Spleen (tissue), 11 donors: ENCODE data around the gene SPI1. TPM values are rescaled to one million over a fixed set of nuclear protein-coding genes. Genes with fewer than 3 reads are reported as not detected.

ENCODE experiments used
- DNase-seq: peaks from one replicate; pipeline ENCODE4 v3.0.0-alpha.2; 2020
- H3K27ac ChIP-seq, 8 donors: fragments of 200-600 bp; sonication (generic) in 7 of 8; 1 replicate in 4 of 8; 2 replicates in 4 of 8; pipeline versions ENCODE4 v1.5.0 to v1.8.0; 2016 to 2021; ENCODE audit warnings: inconsistent platforms in 4 of 8, mild to moderate bottlenecking in 4 of 8, moderate library complexity in 1 of 8
- H3K27me3 ChIP-seq, 7 donors: fragments of 200-600 bp; sonication (generic) in 6 of 7; replicated peaks in 1 of 7; 1 replicate in 4 of 7; 2 replicates in 3 of 7; pipeline versions ENCODE4 v1.5.0 to v1.8.0; 2016 to 2021; ENCODE audit warnings: inconsistent platforms in 3 of 7, mild to moderate bottlenecking in 1 of 7
- H3K36me3 ChIP-seq, 6 donors: fragments of 200-600 bp; sonication (generic) in 5 of 6; 1 replicate in 4 of 6; 2 replicates in 2 of 6; pipeline versions ENCODE4 v1.5.0 to v1.8.0; 2016 to 2021; ENCODE audit warnings: inconsistent platforms in 2 of 6
- H3K4me1 ChIP-seq, 6 donors: fragments of 200-600 bp; sonication (generic) in 5 of 6; 1 replicate in 3 of 6; 2 replicates in 3 of 6; pipeline versions ENCODE4 v1.5.0 to v1.8.0; 2016 to 2021; ENCODE audit warnings: inconsistent platforms in 3 of 6
- H3K4me3 ChIP-seq, 8 donors: fragments of 200-600 bp; sonication (generic) in 7 of 8; 1 replicate in 4 of 8; 2 replicates in 4 of 8; pipeline versions ENCODE4 v1.5.0 to v1.8.0; 2016 to 2021; ENCODE audit warnings: inconsistent platforms in 4 of 8, mild to moderate bottlenecking in 4 of 8, moderate library complexity in 2 of 8
- H3K9me3 ChIP-seq, 8 donors: fragments of 200-600 bp; sonication (generic) in 7 of 8; 1 replicate in 4 of 8; 2 replicates in 4 of 8; pipeline versions ENCODE4 v1.5.0 to v1.8.0; 2016 to 2021; ENCODE audit warnings: inconsistent platforms in 4 of 8
- CTCF ChIP-seq, 11 experiments: fragments of 200-600 bp in 7 of 11; fragments of 450-650 bp in 4 of 11; sonication (generic) in 4 of 11; IDR thresholded peaks in 8 of 11; conservative IDR thresholded peaks in 3 of 11; 1 replicate in 7 of 11; 2 replicates in 4 of 11; pipeline versions ENCODE4 v1.4.0 to v1.8.0; 2016 to 2021; ENCODE audit warnings: antibody characterized with exemption in 11 of 11, inconsistent platforms in 4 of 11, mild to moderate bottlenecking in 1 of 11
- POLR2A ChIP-seq, 3 donors: fragments of 450-650 bp; IDR thresholded peaks; one replicate each; pipeline ENCODE4 v1.5.1; 2017; ENCODE audit warnings: antibody characterized with exemption in 3 of 3, mild to moderate bottlenecking in 1 of 3
- POLR2AphosphoS5 ChIP-seq, 3 donors: sonication (generic); formaldehyde crosslinking; IDR thresholded peaks; one replicate each; pipeline ENCODE4 v1.5.1; 2017; ENCODE audit warnings: antibody characterized with exemption in 3 of 3
- WGBS, 5 donors: extraction: QIAGEN DNeasy Blood & Tissue Kit in 3 of 5; methylation state at CpG; one replicate each; pipeline versions ENCODE4 v1.1.5 to v1.1.7; 2013 to 2018; 5-methylcytosine and 5-hydroxymethylcytosine counted together
- intact Hi-C: fragments of 100-400 bp; cut with DNase I; formaldehyde crosslinking; loops from one replicate; pipeline ENCODE4 v1.15.0; 2023; ENCODE audit warnings: low total_unique reads
- polyA plus RNA-seq, 3 donors: library from polyadenylated mRNA; stranded (reverse); fragments of 200-250 nt; gene quantifications; one replicate each; pipeline ENCODE4 v1.2.1, GENCODE V29; 2013
- total RNA-seq, 7 donors: library from RNA; depleted of rRNA in 3 of 7; stranded (reverse); fragments of >200 nt in 3 of 7; fragmentation: NEBNext Ultra II Directional in 4 of 7; extraction: Animal tissue kit (Norgen Biotek cat#: 25700) in 4 of 7; gene quantifications; one replicate each; pipeline versions ENCODE4 v1.1.0 to v1.2.1, GENCODE V29; 2016 to 2021
- donor health status: healthy with polysubstance abuse.
- donor health status: DM: no; HTN: no; CAD: no; lungs with moderate emphysema.
- donor health status: DM: no; HTN: no; CAD: no.
- donor health status: Bipolar disorder and iron deficiency.
- donor health status: healthy.
- donor health status: DM: no; HTN: no; CAD: no.
- donor health status: DM: yes; HTN: yes; CAD: no.

SPI1 gene
- total and polyA plus RNA-seq, 10 donors: 84.2 to 366 (median 168) TPM

- Histone ChIP-seq H3K4me3 (no peak overlapping the region), H3K36me3 (peaks cover 0 to 90% (median 83%) of the 10 kb centered on the region in 6 donors), H3K27ac (no peak overlapping the region), H3K4me1 (peaks cover 0 to 14% (median 3%) of the 10 kb centered on the region in 6 donors), H3K9me3 (no peaks in the 10 kb centered on the region), H3K27me3 (no peaks in the 10 kb centered on the region)
- no peak for TF ChIP-seq POLR2AphosphoS5 (IDR thresholded peaks at IDR 0.05)
- no peak for TF ChIP-seq POLR2A (IDR thresholded peaks at IDR 0.05)
- no peak for TF ChIP-seq CTCF (IDR thresholded peaks at IDR 0.05 in 8 of 11, conservative IDR thresholded peaks at IDR 0.05 in 3 of 11)
- WGBS, 5 donors: 95 to 98% (median 96%) methylated on average over 5 of the region's 5 CpGs
- no peak for DNase-seq
- intact Hi-C loops: no loop called here
Measured at GRCh38 chr11:47314992-47315391, 63.4 kb downstream of the SPI1 start.

GRCh38 chr11:47308050-47308823 lies 70.1 kb downstream of the SPI1 start:
- Histone ChIP-seq H3K36me3 (peaks cover 0 to 100% (median 98%) of the 10 kb centered on the region in 6 donors), H3K4me3 (no peak overlapping the region), H3K27ac (no peak overlapping the region), H3K27me3 (no peaks in the 10 kb centered on the region), H3K4me1 (no peaks in the 10 kb centered on the region), H3K9me3 (peaks cover 0 to 9% (median 6%) of the 10 kb centered on the region in 8 donors)
- TF ChIP-seq POLR2AphosphoS5 (IDR thresholded peaks at IDR 0.05): no peak
- TF ChIP-seq POLR2A (IDR thresholded peaks at IDR 0.05): no peak
- TF ChIP-seq CTCF (IDR thresholded peaks at IDR 0.05 in 8 of 11, conservative IDR thresholded peaks at IDR 0.05 in 3 of 11): no peak
- DNase-seq: no peak
- WGBS, 5 donors: 88 to 97% (median 95%) methylated on average over 6 of the region's 6 CpGs
- intact Hi-C loops: no loop called here

DNA sequence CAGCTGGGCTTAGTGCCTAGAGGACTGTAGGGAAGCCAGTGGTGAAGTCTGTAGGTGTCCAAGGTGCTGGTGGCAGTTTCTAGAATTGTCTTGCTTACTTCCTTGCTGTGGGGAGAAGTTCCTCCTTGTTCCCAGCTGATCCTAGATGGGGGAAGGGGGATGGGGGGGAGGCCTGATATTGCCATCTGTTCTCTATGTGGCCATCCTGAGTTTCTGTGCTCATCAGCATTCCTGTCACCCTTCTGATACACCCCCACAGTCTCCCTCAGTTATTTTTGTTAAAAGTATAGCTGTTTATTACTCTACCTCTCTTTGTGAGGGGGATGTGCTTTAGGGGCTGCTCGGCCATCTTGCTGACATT lies 71.9 kb downstream of the SPI1 start:
- no peak overlapping the region for H3K4me3 ChIP-seq
- H3K27me3 ChIP-seq: no peaks in the 10 kb centered on the region
- peaks cover 0 to 100% (median 98%) of the 10 kb centered on the region in 6 donors for H3K36me3 ChIP-seq
- TF ChIP-seq POLR2AphosphoS5 (IDR thresholded peaks at IDR 0.05) (no peak), POLR2A (IDR thresholded peaks at IDR 0.05) (no peak), CTCF (IDR thresholded peaks at IDR 0.05 in 8 of 11, conservative IDR thresholded peaks at IDR 0.05 in 3 of 11) (no peak)
- no peak overlapping the region for H3K27ac ChIP-seq
- no peaks in the 10 kb centered on the region for H3K4me1 ChIP-seq
- no peak for DNase-seq
- peaks cover 3 to 23% (median 21%) of the 10 kb centered on the region in 8 donors for H3K9me3 ChIP-seq
- intact Hi-C loops: no loop called here
- 55 to 100% (median 96%) methylated on average over 1 of the region's 1 CpG for WGBS, 5 donors

DNA sequence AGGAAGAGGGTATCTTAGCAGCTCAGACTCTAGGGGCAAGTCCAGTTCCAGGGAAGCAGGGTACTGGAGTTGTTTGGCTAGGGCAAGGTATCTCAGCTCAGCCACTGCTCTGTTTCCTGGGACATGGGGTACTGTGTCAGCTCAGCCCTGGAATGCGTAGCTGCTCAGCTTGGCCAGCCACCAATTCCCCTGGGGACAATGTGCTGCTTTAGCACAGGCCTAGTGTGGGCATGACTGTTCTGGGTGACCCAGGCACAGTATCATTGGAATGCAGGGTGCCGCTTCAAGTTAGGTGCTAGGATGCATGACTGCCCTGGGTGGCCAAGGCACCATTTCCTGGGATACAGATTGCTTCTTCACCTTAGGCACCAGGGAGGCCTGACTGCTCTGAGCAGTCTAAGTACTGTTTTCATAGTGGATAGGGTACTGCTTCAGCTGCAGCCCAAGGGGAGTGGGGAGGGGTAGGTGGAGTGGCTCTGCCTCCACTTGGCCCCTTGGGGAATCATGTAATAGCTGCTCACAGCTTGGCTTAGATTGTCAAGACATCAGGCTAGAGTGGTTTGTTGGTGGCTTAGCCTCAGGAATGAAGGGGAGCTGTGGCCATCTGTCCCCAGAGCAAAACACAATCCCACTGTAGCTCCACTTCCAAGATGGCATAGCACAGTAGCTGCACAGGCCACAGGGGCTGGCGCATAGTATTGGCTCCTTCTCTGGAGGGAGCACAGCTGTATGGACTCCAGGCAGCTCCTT lies 72.4 kb downstream of the SPI1 start:
- no peak overlapping the region for H3K27ac ChIP-seq

More for the DNA sequence above, 72.4 kb downstream of the SPI1 start:
- Histone ChIP-seq H3K36me3 (peaks cover 0 to 100% (median 98%) of the 10 kb centered on the region in 6 donors), H3K27me3 (no peaks in the 10 kb centered on the region), H3K4me3 (no peak overlapping the region), H3K9me3 (peaks cover 3 to 23% (median 21%) of the 10 kb centered on the region in 8 donors), H3K4me1 (no peaks in the 10 kb centered on the region)
- TF ChIP-seq CTCF (IDR thresholded peaks at IDR 0.05 in 8 of 11, conservative IDR thresholded peaks at IDR 0.05 in 3 of 11) (no peak), POLR2A (IDR thresholded peaks at IDR 0.05) (no peak), POLR2AphosphoS5 (IDR thresholded peaks at IDR 0.05) (no peak)
- no peak for DNase-seq
- WGBS, 5 donors: 94 to 100% (median 98%) methylated on average over 2 to 3 of the region's 3 CpGs
- intact Hi-C loops: no loop called here
